HG03354 (cell line): ENCODE measurements around the gene LRIG1.

Experiments
- ATAC-seq: cut with Tn5 transposase; IDR thresholded peaks from one replicate; pipeline ENCODE4 v1.9.1; 2021; ENCODE audit warnings: mild to moderate bottlenecking; ENCODE audit not compliant: unreplicated experiment, poor library complexity, severe bottlenecking

Gene LRIG1

GRCh38 chr3:66396161-66396760 lies 104.6 kb downstream of the LRIG1 start:
- no peak for ATAC-seq

- ATAC-seq, result no peak
Observed at GRCh38 chr3:66395635-66396034, 105.2 kb downstream of the LRIG1 start.

- no peak for ATAC-seq
Observed at GRCh38 chr3:66394753-66395249, 106.0 kb downstream of the LRIG1 start.

- peak; percentile 95 for ATAC-seq
Observed at GRCh38 chr3:66394019-66394752, 106.6 kb downstream of the LRIG1 start.

GRCh38 chr3:66393333-66394005 lies 107.4 kb downstream of the LRIG1 start:
- ATAC-seq, result peak; percentile 24

GRCh38 chr3:66392966-66393332 lies 107.9 kb downstream of the LRIG1 start:
- ATAC-seq, result no peak

- no peak for ATAC-seq
Observed at GRCh38 chr3:66392512-66392911, 108.3 kb downstream of the LRIG1 start.

- ATAC-seq, result no peak
Observed at GRCh38 chr3:66390013-66390412, 110.8 kb downstream of the LRIG1 start.

GRCh38 chr3:66386925-66387650 lies 113.7 kb downstream of the LRIG1 start:
- ATAC-seq, result peak; percentile 67

- peak; percentile 87 for ATAC-seq
Observed at GRCh38 chr3:66386011-66386924, 114.6 kb downstream of the LRIG1 start.

GRCh38 chr3:66385066-66385465 lies 115.8 kb downstream of the LRIG1 start:
- no peak for ATAC-seq

GRCh38 chr3:66383998-66384745 lies 116.7 kb downstream of the LRIG1 start:
- ATAC-seq, result no peak

- ATAC-seq, result no peak
Observed at GRCh38 chr3:66383023-66383422, 117.8 kb downstream of the LRIG1 start.

- no peak for ATAC-seq
Observed at GRCh38 chr3:66382142-66382541, 118.7 kb downstream of the LRIG1 start.

- no peak for ATAC-seq
Observed at GRCh38 chr3:66381626-66382025, 119.2 kb downstream of the LRIG1 start.

- ATAC-seq, result no peak
Observed at GRCh38 chr3:66380200-66380932, 120.5 kb downstream of the LRIG1 start.

GRCh38 chr3:66379565-66379964 lies 121.3 kb downstream of the LRIG1 start:
- no peak for ATAC-seq

- no peak for ATAC-seq
Observed at GRCh38 chr3:66378256-66378655, 122.6 kb downstream of the LRIG1 start.
